Stimulated activated CD4-positive, alpha-beta T cell treated with anti-CD3 and anti-CD28 coated beads, Interleukin-15, amount 100 ng/mL, for 24 hours (primary cell): ENCODE measurements around the gene KLRD1.
"Not testable (repeated sequence)": the region's sequence is repeated elsewhere in the genome, so short reads cannot be mapped to it uniquely, and the experiment has no call there.

Experiments
- DNase-seq: peaks from one replicate; pipeline ENCODE4 v3.0.0-alpha.2; 2020

KLRD1 gene

GRCh38 chr12:10369557-10370415, 62.1 kb downstream of the KLRD1 start:
- DNase-seq = no peak

DNA sequence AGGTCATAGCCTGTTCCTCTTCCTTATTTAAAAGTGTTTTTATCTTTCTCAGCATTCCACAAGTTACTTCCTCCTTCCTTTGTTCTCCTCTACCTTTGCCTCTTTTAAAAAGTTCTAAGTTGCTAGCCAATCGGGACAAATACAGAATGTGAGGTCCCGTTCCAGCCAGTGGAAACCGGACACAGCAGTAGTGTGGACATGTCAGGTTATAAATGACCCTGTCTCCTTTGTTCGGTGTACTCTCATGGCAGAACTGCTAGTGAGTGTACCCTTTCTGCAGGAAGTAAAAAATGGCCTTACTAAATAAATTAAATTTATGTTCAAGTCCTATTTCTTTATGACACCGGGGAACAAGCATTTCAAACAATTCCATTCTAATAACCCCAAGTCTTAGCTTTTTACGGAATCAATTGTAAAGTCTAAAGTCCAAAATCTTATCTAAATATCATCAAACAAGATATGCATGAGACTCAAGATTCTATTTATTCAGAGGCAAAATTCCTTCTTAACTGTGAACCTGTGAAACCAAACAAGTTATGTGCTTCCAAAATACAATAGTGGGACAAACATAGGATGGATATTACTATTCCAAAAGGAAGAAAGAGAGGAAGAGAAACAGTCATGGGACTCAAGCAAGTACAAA, 64.3 kb downstream of the KLRD1 start:
- DNase-seq = not testable (repeated sequence)

DNA sequence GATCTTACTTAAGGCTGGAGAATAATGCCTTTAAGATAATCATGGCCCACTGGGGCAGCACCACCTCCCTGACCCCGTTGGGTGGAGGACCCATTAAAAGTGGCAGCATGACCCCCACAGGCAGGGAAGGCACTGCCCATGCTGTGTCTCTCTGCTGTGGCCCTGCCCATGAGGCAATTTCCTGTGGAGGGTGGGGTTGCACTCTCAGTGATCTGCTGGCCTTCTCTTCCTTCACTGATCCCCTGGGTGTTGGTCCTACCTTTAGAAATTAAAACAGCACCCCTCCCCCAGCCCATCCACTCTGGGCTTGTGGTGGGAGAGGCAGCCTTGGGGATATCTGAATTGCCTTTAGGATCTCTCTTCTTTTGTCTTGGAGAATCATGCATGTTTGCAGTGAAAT, 64.9 kb downstream of the KLRD1 start:
- DNase-seq = no peak

GRCh38 chr12:10374624-10375018, 67.0 kb downstream of the KLRD1 start:
- DNase-seq = no peak

- not testable (repeated sequence) for DNase-seq
These were observed 71.1 kb downstream of the KLRD1 start for GRCh38 chr12:10378737-10379136.
